Stimulated activated CD8-positive, alpha-beta memory T cell treated with anti-CD3 and anti-CD28 coated beads, Interleukin-4, amount 100 ng/mL, for 24 hours (primary cell): ENCODE results near the gene IFNA6.
"Not testable (repeated sequence)": the region's sequence is repeated elsewhere in the genome, so short reads cannot be mapped to it uniquely, and the experiment has no call there.

Source experiments
- DNase-seq: peaks from one replicate; pipeline ENCODE4 v3.0.0-alpha.2; 2020; ENCODE audit warnings: low read depth

The IFNA6 gene

DNA sequence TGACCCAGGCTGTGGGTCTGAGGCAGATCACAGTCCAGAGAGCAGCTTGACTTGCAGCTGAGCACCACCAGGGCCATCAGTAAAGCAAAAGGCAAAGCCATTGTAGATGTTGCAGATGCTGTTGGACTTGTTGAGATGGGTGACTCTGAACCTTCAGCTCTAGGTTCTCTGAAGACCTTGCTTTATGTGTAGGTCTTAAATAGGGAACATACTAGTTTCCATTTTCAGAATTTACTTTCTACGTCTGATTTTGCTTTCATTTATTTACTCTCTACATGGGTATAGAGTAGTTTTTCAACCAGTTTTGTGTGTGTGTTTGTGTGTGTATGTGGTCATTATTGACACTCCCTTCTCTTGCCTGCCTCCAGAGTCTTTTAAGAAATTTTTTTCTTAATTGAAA is at the start of gene IFNA6:
Gene IFNA6, minus strand, starts transcription at position 101 of the 400 bp plus-strand sequence. Its CDS starts 0 bp downstream, at position 101.
- DNase-seq: no peak

DNA sequence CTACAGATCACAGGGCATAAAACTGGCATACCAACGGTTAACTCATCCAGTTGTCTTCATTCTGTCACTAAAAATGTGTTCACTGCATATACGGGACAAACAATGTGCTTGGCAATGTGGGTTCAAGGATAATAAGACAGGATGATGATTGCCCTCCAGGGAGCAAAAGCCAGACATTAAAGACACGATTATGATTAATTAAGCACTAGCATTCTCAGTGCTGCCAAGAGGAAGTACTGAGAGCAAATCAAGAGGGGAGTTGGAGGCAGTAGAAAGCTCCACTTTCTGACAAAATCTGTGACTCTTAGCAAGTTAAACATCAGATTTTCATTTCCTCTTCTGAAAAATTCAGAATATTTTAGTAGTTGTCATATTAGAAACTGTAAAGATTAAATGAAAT is 49.3 kb upstream of the IFNA6 start:
- DNase-seq: no peak

DNA sequence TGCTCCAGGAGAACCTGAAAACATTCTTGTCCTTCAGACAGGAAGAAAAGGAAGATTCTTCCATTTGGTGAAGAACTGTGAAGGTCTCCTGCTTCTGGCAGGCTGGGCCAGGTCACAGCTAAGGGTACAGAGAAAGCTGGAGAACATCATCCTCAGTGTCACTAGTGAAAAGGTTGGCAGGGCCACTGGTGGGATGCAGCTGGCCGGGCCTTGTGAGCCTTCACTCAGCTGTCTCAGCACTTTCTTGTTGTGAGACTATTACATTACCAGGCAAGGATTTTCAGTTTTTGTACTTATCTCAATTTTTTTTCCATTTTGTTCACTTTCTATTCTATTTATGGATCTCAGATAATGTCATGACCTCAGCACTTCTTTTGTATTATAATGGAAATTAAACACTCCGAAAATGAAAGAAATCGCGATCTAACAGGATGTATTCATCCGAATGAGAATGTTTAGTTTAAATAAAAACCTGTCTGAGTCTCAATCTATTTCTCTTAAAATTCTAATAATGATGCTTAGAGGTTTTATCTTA is 48.3 kb upstream of the IFNA6 start:
- no peak for DNase-seq

DNA sequence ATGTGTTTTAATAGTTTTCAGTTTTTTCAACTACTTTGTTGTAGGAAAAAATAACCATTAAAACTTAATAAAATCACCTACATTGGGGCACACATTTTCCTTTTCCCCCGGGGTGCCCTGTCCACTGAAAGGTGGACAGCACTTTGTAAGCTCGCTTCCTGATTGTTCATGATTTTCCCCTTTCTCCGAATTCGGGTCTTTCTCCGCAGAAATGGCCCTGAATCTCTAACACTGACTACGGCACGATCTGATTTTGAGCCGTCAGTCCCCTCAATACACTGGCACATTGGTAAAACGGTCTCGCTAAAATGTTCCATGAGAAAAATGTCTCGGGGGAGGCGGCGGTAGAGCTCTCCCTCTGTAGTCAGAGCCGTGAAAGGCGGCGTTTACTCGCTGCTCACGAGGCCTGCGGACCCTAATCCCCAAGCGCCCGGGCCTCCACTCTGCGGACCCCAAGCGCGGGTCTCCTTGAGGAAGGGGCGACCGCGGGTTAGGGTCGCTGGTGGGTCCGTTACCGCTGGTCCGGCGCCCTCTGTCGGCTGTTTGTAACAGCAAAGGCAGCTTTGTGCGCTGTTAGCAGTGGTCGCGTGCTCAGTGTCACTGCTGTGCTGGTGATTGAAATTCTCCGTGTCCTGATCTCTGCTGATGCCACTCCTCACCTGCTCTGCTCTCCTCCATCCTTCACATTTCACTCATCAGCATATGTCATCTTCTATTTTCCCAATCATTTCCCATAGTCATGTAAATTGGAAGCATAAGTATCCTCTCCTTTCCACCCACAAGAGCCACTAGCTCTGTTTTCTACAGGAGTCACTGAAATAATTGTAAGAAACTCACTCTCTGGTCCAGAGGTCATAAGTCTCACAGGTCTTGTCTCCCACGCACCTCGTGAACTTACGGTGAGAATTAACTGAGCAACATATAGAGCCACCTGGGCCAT is 45.4 kb upstream of the IFNA6 start:
- DNase-seq: peak; percentile 37

DNA sequence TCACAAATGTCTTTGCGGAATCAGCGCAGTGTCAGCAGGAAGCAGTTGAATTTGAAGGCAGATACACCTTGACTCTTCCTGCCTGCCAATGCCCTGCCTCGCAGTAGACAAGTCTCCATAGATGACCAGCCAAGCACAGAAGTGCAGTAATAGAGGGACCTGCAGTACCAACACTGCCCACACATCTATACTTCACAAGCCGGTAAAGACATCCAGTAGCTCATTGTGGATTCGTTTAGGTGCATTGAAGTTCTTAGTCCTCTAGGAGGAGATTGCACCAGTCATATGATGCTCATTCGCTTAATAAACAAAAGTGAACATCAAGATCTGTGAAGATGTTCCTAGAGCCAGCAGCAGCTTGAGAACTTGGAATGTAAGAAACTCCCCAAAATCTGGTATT is 41.6 kb upstream of the IFNA6 start:
- DNase-seq: no peak

DNA sequence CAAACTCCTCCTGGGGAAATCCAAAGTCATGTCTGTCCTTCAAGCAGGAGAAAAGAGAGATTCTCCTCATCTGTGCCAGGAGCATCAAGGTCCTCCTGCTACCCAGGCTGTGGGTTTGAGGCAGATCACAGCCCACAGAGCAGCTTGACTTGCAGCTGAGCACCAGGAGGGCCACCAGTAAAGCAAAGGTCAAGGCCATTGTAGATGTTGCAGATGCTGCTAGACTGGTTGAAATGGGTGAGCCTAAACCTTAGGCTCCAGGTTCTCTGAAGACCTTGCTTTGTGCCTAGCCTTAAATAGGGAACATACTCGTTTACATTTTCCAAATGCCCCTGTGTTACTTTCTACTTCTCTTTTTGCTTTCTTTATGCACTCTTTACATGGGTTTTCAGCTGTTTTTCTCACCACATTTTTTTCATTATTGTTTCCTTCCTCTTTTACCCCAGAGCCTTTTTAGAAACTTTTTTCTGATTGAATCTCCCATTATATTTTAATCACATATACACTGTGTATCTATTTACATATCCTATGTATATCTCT is 34.5 kb upstream of the IFNA6 start, which contains the start of gene IFNA2:
Gene IFNA2, minus strand, starts transcription at position 268 of the 540 bp plus-strand sequence. Its CDS starts 69 bp downstream, at position 199.
- DNase-seq: no peak

DNA sequence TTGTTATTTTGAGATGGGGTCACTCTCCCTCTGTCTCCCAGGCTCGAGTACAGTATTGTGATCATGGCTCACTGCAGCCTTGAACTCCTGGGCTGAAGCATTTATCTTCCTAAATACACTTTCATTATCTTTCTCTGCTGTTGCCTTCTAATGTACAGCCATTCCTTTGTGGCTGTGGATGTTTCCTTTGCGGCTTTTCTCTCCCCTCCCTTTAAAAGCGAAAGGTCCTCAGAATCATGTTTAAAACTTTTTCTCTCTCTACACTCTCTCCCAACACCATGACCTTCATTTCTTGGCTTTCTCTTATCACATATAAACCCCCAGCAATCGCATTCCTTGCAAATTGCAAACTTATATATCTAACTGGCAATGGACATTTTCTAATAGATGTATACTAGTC is 32.9 kb upstream of the IFNA6 start:
- no peak for DNase-seq

DNA sequence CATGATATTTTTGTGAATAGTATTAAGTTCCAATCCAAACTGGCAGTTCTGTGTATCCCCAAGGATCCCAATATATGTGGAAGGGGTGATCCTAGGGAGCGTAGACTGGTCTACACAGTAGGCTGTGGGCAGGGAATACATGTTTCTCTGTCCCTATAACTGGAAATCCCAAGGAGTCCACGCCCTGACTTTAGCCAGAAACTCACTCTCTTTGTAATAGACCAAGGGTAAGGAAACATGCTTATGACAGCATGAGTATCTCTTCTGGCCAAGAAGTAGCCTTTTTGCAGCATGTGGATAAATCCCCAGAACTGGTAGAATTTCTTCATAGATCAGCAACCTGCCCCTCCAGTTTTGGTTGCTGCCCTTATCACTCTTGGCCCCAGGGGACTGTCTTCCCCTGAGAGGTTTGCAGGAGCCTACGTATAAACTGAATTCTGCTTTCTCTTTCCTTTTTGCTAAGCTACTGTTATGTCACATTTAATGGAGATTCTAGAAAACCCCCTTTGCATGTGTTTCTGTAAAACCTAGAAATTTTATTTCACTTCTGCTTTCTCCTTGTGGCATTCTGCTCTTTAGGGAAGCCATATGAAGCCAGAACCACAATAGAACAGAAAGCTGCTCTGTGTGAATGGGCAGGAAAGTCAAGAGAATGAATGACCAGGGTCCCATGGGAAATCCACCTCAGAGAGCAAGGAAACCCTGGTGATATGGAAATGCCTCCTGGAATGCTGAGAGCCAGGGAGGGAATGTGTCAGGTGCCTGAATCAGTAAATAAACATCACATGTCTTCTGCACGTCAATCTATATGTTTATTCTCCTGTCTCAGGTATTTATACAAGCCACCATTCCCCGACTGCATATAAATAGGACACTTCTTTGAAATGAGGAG is 31.0 kb upstream of the IFNA6 start:
- DNase-seq: no peak

DNA sequence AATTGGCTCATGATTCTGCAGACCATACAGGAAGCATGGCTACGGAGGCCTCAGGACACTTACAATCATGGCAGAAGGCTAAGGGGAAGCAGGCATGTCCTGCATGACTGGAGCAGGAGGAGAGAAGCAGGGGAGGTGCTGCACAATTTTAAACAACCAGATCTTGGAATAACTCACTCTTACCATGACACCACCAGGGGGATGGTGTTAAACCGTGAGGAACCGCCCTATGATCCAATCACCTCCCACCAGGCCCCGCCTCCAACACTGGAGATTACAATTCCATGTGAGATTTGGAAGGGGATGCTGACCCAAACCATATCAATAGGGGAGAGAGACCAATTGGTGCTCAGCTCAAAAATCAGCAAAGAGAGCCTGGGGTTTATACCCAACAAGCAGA is 20.8 kb upstream of the IFNA6 start:
- DNase-seq: not testable (repeated sequence)

DNA sequence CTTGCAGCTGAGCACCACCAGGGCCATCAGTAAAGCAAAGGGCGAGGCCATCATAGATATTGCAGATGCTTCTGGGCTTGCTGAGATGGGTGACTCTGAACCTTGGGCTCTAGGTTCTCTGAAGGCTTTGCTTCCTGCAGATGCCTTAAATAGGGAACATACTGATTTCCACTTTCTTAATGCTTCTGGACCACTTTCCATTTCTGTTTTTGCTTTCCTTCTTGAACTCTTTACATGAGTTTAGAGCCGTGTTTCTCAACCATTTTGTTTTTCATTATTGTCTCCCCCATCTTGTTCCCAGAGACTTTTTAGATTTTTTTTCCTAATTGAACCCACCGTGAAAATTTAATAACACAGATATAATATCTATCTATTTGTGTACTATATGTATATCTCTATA is 17.3 kb upstream of the IFNA6 start, which contains the start of gene IFNA13:
Gene IFNA13, minus strand, starts transcription at position 101 of the 400 bp plus-strand sequence. Its CDS starts 47 bp downstream, at position 54.
- no peak for DNase-seq

DNA sequence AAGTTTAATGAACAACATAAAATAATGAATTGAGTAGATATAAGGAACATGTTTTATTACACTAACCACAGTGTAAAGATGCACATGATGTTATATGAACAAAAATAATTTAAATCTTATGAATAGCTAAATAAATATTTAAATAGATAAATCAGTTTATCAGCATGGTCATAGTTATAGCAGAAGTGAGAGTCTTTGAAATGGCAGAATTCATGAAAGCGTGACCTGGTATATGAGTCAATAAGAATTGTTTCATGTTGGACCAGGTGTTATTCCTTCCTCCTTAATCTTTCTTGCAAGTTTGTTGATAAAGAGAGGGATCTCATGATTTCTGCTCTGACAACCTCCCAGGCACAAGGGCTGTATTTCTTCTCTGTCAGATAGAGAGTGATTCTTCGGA is 16.5 kb upstream of the IFNA6 start:
- DNase-seq: not testable (repeated sequence)

DNA sequence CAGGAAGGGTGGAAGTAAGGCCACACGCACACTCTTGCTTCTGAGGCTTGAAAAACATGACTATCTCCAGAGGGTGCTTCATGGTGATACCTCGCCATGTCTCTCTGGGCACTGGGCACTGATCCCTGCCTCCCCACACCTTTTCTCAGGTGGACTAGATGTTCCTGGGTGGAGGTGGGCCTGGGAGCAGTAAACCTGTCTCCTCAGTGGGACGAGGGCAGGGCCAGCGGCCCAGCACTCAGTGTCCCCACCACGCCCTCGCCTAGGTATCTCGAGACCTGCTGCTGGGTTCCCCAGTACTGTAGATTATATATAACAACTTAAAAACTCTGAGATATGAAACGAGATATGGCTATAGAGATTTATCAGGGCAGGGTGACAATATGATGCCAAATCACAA is 11.6 kb upstream of the IFNA6 start:
- DNase-seq: no peak

DNA sequence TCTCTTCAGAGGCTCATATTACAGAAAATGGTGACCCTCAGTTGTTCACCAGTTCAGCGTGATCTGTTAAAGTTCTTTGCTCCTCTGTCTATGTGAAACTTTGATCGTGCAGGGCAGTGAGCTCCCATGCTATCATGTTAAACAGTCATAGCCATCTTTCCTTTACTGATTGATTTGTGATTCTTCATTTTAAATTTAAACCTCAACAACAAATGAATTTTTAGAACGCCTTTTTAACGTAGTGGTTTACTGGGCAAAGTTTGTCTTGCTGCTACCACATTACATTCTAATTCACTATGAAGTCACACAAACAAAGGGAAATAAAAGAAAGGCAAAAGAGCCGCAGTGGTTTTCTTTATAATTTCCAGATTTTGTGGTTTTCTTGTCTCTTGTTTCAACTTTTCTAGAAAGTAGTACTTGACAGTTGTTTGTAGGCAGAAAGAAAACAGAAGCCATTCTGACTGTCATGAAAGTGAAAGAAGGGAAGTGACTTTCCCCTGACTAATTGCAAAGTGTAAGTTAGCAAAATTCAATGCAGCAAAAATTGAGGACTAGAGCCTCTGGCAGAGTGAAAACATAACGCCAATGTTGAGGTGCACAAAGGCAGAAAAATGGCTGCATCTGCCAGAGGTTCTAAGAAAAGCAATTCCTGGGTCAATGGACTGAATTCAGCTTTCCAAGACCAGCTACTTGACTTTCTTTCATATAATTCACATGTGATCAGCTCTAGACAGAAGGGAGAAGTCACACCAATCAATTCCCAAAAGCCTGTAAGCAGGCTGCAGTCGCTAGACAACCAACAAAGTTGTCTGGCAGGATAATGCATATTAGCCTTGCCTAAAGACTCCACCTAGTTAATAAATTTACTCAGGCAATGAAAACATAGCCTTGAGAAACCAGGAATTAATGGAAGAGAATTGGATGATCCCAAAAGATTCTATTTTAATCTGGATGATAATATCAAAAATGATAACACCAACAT is 7.1 kb upstream of the IFNA6 start:
- no peak for DNase-seq

DNA sequence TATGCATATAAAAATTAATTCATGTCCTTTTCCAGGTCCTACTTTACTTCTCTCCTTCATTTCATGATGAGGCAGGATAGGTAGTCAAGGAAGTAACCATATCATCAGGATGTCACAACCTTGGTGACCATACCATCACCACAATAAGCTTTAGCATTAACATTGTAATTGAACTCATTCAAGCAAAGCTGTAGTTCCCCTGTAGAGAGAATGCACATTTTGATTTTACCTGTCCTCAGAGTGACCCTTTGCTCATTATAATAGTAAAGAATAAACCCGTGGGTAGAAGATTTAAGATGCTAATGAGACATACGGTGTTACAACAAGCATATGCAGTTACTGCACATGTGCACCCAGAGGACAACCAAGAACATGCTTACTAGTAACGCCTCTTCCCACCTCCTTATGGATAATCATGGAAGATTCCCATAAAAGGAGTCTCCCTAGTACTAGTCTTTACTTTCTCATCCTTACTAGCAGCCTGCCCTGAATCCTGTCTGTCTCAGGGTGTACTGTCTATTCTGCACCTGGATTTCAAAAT is 2.2 kb downstream of the IFNA6 start:
- DNase-seq: no peak

DNA sequence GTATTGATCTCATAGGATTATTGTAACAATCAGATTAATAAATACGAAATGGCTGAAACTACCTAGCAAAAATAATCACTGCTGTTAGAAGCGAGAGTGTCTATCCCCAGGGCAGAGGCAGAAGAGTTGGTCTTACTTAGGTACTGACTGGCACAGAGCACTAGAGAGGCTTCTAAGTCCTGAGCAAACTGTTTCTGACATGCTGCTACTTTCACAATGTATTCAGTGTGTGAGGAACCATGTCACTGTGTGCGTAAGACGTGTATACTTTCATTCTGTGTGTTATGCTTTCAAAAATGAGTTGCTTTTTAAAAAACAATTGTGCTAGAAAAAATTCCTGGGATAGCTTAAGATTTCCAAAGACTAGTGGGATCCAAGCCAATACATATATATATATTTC is 10.0 kb downstream of the IFNA6 start:
- DNase-seq: no peak

DNA sequence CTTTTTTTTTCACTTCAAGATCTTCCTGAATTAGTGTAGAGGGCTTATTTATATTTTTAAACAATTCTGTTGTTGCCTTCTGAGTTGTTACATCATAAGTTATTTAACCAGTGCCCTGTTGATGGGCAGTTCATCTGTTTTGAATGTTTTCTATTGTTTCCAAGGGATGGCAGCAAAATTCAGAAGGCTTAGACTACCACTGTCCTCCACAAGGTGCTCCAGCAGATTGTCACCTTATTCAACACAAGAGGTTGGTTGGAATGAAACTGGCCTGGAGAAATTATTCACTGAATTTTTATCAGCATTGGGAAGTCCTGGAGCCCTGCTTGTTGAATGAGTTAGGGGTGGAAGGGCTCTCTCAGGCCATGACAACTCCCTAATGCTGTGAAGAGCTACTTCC is 14.2 kb downstream of the IFNA6 start:
- DNase-seq: no peak

DNA sequence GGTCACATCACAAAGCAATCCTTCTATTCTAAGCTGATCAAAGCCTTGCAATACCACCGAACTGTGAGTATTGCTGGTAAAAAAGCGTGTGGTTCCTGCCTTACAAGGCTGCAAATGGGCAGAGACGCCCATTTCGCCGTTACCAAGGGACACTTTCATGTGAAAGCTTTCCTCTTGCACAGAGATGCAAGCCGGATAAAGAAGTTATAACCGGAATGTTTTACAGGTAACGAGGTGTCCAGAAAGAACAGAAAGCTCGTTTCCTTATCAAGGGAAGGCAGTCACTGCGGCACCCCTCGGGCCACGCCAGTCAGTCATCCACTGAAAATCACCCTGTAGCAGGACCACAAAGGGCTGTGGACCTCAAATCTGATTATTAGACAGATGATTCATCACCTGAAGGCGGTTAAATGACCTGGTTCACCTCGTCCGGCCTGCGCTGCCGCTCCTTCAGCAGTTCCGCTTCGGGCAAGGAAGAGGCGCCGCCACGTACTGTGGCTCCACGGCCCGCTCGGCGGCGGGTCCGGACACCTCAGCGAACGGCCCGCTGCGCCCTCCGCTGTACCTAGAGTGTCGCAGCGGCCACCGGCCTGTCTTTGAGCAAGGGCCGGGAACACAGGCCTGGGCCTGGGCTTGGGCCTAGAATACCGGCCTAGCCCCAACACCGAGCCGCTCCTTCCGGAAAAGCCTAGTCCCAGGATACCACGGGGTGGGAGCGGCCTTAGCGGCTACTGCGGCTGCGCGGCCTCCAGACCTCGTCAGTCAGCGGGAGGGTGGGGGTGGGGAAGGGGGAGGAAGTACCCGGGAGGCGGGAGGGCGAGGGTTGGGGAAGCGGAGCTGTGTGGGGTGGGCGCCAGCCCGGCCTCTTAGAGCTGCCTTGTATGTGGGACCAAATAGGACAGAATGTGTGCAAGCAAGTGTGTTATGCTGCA is 15.7 kb downstream of the IFNA6 start, which contains the start of gene KLHL9:
Gene KLHL9, minus strand, starts transcription at position 704 of the 932 bp plus-strand sequence. Its CDS starts 545 bp downstream, at position 159.
- DNase-seq: peak; percentile 82

DNA sequence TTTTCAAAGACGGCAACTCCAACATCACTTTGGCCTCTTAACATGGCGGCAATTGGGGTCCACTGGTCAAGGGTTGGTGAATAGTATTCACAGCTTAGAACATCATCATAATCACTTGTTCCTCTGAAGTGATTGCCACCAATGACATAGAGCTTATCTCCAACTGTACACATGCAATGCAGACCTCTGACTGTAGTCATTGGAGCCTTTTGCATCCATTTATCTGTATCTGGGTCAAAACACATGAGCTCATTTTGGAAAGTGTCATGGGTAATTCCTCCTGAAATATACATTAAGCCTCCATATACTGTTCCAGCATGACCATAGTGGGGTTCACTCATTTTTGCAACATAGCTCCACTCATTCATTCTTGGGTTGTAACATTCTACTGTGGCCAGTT is 17.5 kb downstream of the IFNA6 start:
- no peak for DNase-seq
